COLO668 (cell line): ENCODE results near the gene COL4A2.
"Not testable (repeated sequence)": the region's sequence is repeated elsewhere in the genome, so short reads cannot be mapped to it uniquely, and the experiment has no call there.

Experiments used
- DNase-seq: peaks from one replicate; lab custom pipeline; 2025; ENCODE audit not compliant: unreplicated experiment; lab: John Stamatoyannopoulos, UW

The COL4A2 gene

GRCh38 chr13:110377178-110377825, 70.2 kb downstream of the COL4A2 start:
- no peak for DNase-seq

GRCh38 chr13:110377826-110378201, 70.7 kb downstream of the COL4A2 start:
- DNase-seq: no peak

- no peak for DNase-seq
These were observed 72.3 kb downstream of the COL4A2 start for GRCh38 chr13:110379358-110379757.

GRCh38 chr13:110379905-110380341, 72.8 kb downstream of the COL4A2 start:
- DNase-seq: no peak

- no peak for DNase-seq
These were observed 73.4 kb downstream of the COL4A2 start for GRCh38 chr13:110380359-110381028.

GRCh38 chr13:110381029-110381360, 73.9 kb downstream of the COL4A2 start:
- no peak for DNase-seq

GRCh38 chr13:110382229-110382628, 75.1 kb downstream of the COL4A2 start:
- no peak for DNase-seq

- no peak for DNase-seq
These were observed 75.7 kb downstream of the COL4A2 start for GRCh38 chr13:110382830-110383229.

GRCh38 chr13:110387451-110388107, 80.5 kb downstream of the COL4A2 start:
- DNase-seq: peak; percentile 62

- peak; percentile 74 for DNase-seq
These were observed 81.2 kb downstream of the COL4A2 start for GRCh38 chr13:110388108-110388943.

GRCh38 chr13:110390567-110390966, 83.5 kb downstream of the COL4A2 start:
- no peak for DNase-seq

GRCh38 chr13:110391273-110391672, 84.2 kb downstream of the COL4A2 start:
- DNase-seq: no peak

GRCh38 chr13:110392510-110393240, 85.6 kb downstream of the COL4A2 start:
- DNase-seq: no peak

- no peak for DNase-seq
These were observed 86.7 kb downstream of the COL4A2 start for GRCh38 chr13:110393761-110394160.

GRCh38 chr13:110394371-110394841, 87.3 kb downstream of the COL4A2 start:
- no peak for DNase-seq

GRCh38 chr13:110395616-110396015, 88.5 kb downstream of the COL4A2 start:
- DNase-seq: not testable (repeated sequence)

- no peak for DNase-seq
These were observed 89.4 kb downstream of the COL4A2 start for GRCh38 chr13:110396476-110396875.

- DNase-seq: no peak
These were observed 89.9 kb downstream of the COL4A2 start for GRCh38 chr13:110396913-110397381.

GRCh38 chr13:110397436-110398115, 90.5 kb downstream of the COL4A2 start:
- DNase-seq: no peak
